Skin of body (tissue), 2 donors: ENCODE data around the gene PTPRN2. TPM values are rescaled to one million over a fixed set of nuclear protein-coding genes. Genes with fewer than 3 reads are reported as not detected.
"Not testable (repeated sequence)": the region's sequence is repeated elsewhere in the genome, so short reads cannot be mapped to it uniquely, and the experiment has no call there.

Source experiments
- DNase-seq: peaks from one replicate; lab custom pipeline; 2025; lab: John Stamatoyannopoulos, UW
- total RNA-seq: library from RNA; depleted of rRNA; stranded (reverse); fragments of >200 nt; gene quantifications from one replicate; pipeline ENCODE4 v1.2.3, GENCODE V29; 2014

The PTPRN2 gene
- total RNA-seq, 1 donor from 2014 or later, result 0.99 TPM

- no peak for DNase-seq
Measured at GRCh38 chr7:158043551-158044481, 543.8 kb downstream of the PTPRN2 start.

GRCh38 chr7:158042156-158042880 lies 545.3 kb downstream of the PTPRN2 start:
- DNase-seq, result no peak

DNA sequence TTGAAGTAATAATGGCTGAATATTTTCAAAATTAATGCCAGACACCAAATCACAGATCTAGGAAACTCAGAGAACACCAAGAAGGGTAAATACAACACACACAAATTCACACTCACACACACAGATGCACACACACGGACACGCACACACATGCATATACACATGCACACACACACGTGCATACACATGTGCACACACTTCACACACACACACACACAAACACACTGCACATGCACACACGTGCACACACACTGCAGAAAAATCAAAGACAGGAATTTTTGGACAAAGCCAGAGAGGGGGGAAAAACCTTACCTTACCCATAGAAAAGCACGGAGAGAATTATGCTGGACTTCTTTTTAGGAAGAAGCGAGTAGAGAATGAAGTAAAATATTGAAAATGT lies 547.4 kb downstream of the PTPRN2 start:
- DNase-seq, result no peak

DNA sequence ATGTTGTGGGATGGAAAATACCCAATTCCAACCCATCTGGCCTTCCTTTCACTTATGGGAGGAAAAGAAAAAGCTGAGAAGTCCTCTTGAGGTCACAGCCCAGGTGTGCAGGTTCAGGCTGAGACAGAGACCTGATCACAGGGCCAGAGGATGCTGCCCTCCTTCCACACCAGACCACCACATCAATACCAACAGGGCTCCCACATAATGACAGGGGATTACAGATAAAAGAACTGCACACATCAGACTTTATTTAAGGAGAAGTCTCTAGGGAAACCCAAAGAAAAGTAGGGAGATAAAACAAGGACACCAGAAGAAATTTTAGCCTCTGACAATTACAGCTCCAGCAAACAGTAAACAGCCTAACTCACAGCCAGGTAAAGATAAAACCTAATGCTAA lies 548.4 kb downstream of the PTPRN2 start:
- no peak for DNase-seq

DNA sequence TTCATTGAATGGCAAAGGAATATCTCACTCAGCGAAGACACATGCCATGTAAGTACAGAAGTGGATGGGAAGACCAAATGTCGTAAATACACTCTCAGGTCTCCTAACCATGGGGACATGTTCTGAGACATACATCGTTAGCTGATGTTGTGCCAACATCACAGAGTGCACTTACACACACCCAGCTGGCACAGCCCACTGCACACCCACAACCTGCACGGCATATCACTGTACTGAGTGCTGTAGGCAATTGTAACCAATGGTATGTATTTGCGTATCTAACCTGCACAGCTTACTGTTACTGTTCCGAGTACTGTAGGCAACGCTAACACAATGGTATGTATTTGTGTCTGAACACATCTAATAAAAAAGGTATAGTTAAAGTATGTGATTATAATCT lies 550.4 kb downstream of the PTPRN2 start:
- DNase-seq, result no peak

DNA sequence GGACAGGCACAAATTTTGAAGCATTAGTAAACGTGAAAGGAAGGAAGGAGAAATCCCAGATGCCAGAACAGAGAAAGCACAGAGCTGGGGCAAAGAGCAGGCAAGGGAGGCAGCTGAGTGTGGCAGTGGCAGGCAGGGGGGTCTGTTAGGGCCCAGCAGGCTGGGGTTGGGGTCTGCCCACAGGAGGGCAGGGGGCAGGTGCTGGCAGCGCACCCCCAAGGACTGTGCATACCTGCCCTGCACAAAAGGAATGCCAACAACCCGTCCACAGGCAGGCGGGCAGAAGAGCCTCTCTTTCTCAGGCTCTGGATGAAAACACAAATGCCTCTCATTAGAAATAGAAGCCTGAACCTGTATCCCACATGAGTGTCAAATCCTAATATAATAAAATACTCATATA lies 552.3 kb downstream of the PTPRN2 start:
- DNase-seq, result no peak

GRCh38 chr7:158034571-158034970 lies 553.1 kb downstream of the PTPRN2 start:
- DNase-seq, result no peak

DNA sequence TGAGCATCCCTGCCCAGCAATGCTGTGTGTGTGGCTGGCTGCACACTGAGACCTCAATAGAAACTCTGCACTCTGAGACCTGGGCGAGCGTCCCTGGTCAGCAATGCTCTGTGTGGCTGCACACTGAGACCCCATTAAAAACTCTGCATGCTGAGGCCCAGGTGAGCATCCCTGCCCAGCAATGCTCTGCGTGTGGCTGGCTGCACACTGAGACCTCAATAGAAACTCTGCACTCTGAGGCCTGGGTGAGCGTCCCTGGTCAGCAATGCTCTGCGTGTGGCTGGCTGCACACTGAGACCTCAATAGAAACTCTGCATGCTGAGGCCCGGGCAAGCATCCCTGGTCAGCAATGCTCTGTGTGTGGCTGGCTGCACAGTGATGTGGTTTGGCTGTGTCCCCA lies 553.7 kb downstream of the PTPRN2 start:
- not testable (repeated sequence) for DNase-seq

- no peak for DNase-seq
Measured at GRCh38 chr7:158033196-158033595, 554.4 kb downstream of the PTPRN2 start.

GRCh38 chr7:158032561-158033115 lies 555.0 kb downstream of the PTPRN2 start:
- DNase-seq, result no peak

DNA sequence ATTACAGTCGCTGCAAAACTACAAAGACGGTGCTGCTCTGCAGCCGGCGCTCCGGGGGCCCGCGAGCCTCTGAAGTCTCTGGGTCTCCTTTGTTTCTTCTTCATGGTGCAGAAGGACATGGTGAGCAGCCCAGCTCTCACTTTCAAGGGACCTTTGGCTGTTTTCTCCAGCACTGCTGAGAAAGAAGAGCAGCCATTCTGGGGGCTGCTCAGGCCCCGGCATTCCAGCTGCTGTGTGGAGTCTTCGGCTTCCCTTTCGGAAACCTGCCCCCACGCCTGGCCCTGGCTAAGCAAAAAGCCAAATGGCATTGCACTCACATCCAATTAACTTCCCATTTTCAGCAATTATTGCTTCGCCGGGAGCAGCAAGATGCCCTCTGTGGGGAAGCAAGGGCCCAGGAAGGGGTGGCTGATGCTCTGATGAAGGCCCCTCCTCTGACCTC lies 555.7 kb downstream of the PTPRN2 start:
- no peak for DNase-seq

DNA sequence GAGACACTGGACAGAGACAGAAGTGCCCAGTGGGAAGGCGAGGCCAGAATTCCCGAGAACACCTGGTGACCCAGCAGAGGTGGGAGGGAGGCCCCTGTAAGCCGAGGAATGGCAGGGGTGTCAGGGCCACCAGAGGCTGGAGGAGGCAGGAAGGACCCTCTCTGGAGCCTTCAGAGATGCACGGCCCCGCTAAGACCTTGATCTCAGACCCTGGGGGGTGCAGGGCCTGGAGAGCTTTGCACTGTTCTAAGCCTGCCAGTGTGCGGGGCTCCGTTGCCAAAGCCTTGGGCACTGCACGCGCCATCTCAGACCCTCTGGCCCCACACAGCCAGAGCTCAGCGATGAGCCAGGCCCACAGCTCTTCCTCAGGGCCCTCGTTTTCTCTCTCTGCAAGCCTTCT lies 557.1 kb downstream of the PTPRN2 start:
- DNase-seq, result no peak

GRCh38 chr7:158030071-158030470 lies 557.6 kb downstream of the PTPRN2 start:
- no peak for DNase-seq

DNA sequence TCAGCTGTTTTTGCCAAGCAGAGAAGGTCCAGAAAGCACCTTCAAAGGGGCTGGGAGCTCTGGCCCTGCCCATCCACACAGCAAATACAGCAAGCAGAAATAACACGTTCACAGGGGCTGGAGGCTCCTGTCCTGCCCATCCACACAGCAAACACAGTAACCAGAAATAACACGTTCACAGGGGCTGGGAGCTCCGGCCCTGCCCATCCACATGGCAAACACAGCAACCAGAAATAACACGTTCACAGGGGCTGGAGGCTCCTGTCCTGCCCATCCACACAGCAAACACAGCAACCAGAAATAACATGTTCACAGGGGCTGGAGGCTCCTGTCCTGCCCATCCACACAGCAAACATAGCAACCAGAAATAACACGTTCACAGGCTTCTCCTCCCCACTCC lies 558.1 kb downstream of the PTPRN2 start:
- no peak for DNase-seq

DNA sequence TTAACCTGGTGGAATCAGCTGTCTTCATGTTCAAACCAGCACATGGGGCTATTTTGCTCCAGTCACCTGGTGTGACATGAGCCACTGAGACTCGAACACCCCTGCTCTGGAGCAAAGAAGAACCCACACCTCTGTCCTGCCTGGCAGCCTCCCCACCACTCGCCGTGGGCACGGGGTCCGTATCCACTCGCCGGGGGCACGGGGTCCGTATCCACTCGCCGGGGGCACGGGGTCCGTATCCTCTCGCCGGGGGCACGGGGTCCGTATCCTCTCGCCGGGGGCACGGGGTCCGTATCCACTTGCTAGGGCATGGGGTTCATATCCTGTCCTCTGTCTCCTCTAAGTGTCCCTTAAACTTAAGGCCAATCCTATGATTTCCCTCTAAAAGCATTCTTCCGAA lies 558.7 kb downstream of the PTPRN2 start:
- DNase-seq, result no peak

DNA sequence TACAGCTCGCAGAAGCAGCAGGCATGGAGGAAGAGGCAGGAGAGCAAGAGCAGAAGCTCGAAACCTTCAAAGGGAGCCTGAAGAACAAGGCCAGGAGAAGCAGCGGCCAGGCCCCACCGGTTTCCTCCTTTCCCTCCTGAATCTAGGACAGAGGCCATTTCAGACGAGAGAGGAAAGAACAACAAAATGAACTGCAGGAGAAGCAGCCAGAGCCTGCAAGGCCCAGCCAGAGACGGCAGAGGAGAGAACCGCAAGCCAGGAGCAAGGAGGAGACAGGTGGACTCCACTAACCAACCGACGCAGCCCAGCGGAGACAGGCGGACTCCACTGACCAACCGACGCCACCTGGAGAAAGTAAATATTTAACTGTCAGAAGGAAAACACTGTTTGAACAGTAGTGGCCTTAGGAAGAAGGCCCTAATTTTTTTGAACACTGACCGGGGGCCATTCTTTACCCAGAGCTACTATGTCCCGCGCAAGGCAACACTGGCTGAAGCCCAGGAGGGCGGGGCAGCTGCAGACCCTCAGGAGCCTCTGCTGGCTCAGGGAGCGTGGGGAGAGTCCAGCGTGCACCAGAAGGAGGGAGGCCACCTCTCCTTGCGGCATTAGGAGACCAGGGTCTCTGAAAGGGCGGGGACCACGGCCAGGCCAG lies 559.2 kb downstream of the PTPRN2 start:
- DNase-seq, result no peak

- DNase-seq, result no peak
Measured at GRCh38 chr7:158027646-158028045, 560.0 kb downstream of the PTPRN2 start.

GRCh38 chr7:158026636-158027265 lies 560.9 kb downstream of the PTPRN2 start:
- no peak for DNase-seq

- no peak for DNase-seq
Measured at GRCh38 chr7:158025686-158026600, 561.7 kb downstream of the PTPRN2 start.

DNA sequence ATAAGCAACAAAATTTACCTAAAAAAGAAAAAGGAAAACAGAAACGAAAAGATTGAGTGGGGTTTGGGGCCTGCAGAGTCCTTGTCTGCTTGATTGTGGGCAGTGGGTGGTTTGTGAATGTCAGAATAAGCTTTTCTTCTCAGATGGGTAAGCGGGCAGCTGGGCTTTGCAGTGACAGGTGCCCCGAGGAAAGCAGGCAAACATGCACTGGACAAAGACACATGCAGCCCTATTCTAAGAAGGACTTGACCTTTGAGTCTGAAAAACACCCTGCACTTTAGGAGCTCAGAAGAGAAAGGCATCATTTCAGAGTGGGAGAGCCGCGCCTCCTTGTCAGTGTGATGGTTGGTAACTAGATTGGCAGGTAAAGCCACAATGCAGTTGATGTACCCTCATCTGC lies 562.7 kb downstream of the PTPRN2 start:
- no peak for DNase-seq
